GM21576 (cell line): ENCODE results near the gene MED13.
"Not testable (repeated sequence)": the region's sequence is repeated elsewhere in the genome, so short reads cannot be mapped to it uniquely, and the experiment has no call there.

Experiments
- ATAC-seq: cut with Tn5 transposase; IDR thresholded peaks from one replicate; pipeline ENCODE4 v1.9.1; 2021; ENCODE audit warnings: mild to moderate bottlenecking, moderate library complexity; ENCODE audit not compliant: unreplicated experiment

Gene MED13

GRCh38 chr17:61997664-61998063 lies 67.4 kb downstream of the MED13 start:
- no peak for ATAC-seq

- ATAC-seq: no peak
Measured at GRCh38 chr17:61996916-61997605, 68.0 kb downstream of the MED13 start.

GRCh38 chr17:61989509-61989908 lies 75.6 kb downstream of the MED13 start:
- no peak for ATAC-seq

- ATAC-seq: no peak
Measured at GRCh38 chr17:61986898-61987297, 78.2 kb downstream of the MED13 start.

- no peak for ATAC-seq
Measured at GRCh38 chr17:61984821-61985220, 80.3 kb downstream of the MED13 start.

GRCh38 chr17:61981323-61981722 lies 83.8 kb downstream of the MED13 start:
- ATAC-seq: no peak

GRCh38 chr17:61980535-61980934 lies 84.5 kb downstream of the MED13 start:
- no peak for ATAC-seq

- ATAC-seq: no peak
Measured at GRCh38 chr17:61974115-61974514, 91.0 kb downstream of the MED13 start.

- no peak for ATAC-seq
Measured at GRCh38 chr17:61972311-61972710, 92.8 kb downstream of the MED13 start.

GRCh38 chr17:61970030-61970429 lies 95.0 kb downstream of the MED13 start:
- ATAC-seq: no peak

GRCh38 chr17:61968757-61969156 lies 96.3 kb downstream of the MED13 start:
- no peak for ATAC-seq

GRCh38 chr17:61967729-61968128 lies 97.3 kb downstream of the MED13 start:
- ATAC-seq: no peak

- no peak for ATAC-seq
Measured at GRCh38 chr17:61966191-61966590, 98.9 kb downstream of the MED13 start.

GRCh38 chr17:61955619-61956018 lies 109.5 kb downstream of the MED13 start:
- ATAC-seq: no peak

- no peak for ATAC-seq
Measured at GRCh38 chr17:61947367-61948078, 117.6 kb downstream of the MED13 start.

GRCh38 chr17:61946359-61946758 lies 118.7 kb downstream of the MED13 start:
- ATAC-seq: no peak

GRCh38 chr17:61943117-61943516 lies 122.0 kb downstream of the MED13 start:
- ATAC-seq: no peak

- no peak for ATAC-seq
Measured at GRCh38 chr17:61942085-61942484, 123.0 kb downstream of the MED13 start.

GRCh38 chr17:61928101-61928436 lies 137.0 kb downstream of the MED13 start:
- ATAC-seq: no peak

GRCh38 chr17:61927208-61928100 lies 137.6 kb downstream of the MED13 start, which contains the start of gene INTS2:
Gene INTS2 (minus strand): TSS chr17:61927982. CDS start chr17:61926644, 1,338 bp downstream.
- ATAC-seq: peak; percentile 78

- ATAC-seq: no peak
Measured at GRCh38 chr17:61926826-61927207, 138.3 kb downstream of the MED13 start.

- ATAC-seq: not testable (repeated sequence)
Measured at GRCh38 chr17:61915162-61915561, 149.9 kb downstream of the MED13 start.
